Loucy (cell line): ENCODE measurements around the gene ARL5B.
"Not testable (repeated sequence)": the region's sequence is repeated elsewhere in the genome, so short reads cannot be mapped to it uniquely, and the experiment has no call there.

ENCODE experiments used
- H2AFZ ChIP-seq: fragments of 200-600 bp; sonication (generic); 2 replicates; pipeline ENCODE4 v1.6.0; 2016; ENCODE audit warnings: antibody characterized with exemption, mild to moderate bottlenecking, low read length, moderate library complexity
- H3F3A ChIP-seq: fragments of 200-600 bp; 2 replicates; pipeline ENCODE4 v1.6.0; 2016; ENCODE audit warnings: antibody characterized with exemption, low read depth, mild to moderate bottlenecking
- H3K27me3 ChIP-seq: fragments of 200-600 bp; sonication (generic); 2 replicates; pipeline ENCODE4 v1.6.1; 2014; ENCODE audit warnings: low read length, mild to moderate bottlenecking; ENCODE audit not compliant: insufficient read depth, poor library complexity, severe bottlenecking
- H3K36me3 ChIP-seq: fragments of 200-600 bp; sonication (generic); 2 replicates; pipeline ENCODE4 v1.6.1; 2016; ENCODE audit warnings: low read length; ENCODE audit not compliant: insufficient read depth
- H3K4me1 ChIP-seq: fragments of 200-600 bp; sonication (generic); 2 replicates; pipeline ENCODE4 v1.5.1; 2014; ENCODE audit warnings: low read length, mild to moderate bottlenecking; ENCODE audit not compliant: insufficient read depth, poor library complexity, severe bottlenecking
- H3K4me2 ChIP-seq: fragments of 200-600 bp; sonication (generic); 2 replicates; pipeline ENCODE4 v1.6.0; 2014; ENCODE audit warnings: antibody characterized with exemption, low read length, low read depth, mild to moderate bottlenecking; ENCODE audit not compliant: poor library complexity, severe bottlenecking
- H3K4me3 ChIP-seq: fragments of 200-600 bp; sonication (generic); 2 replicates; pipeline ENCODE4 v1.5.1; 2014; ENCODE audit warnings: low read length, mild to moderate bottlenecking, mixed read lengths; ENCODE audit not compliant: poor library complexity, severe bottlenecking
- H3K79me2 ChIP-seq: fragments of 200-600 bp; sonication (generic); 2 replicates; pipeline ENCODE4 v1.6.1; 2014; ENCODE audit warnings: low read length; ENCODE audit not compliant: insufficient read depth
- H3K9ac ChIP-seq: fragments of 200-600 bp; sonication (generic); 2 replicates; pipeline ENCODE4 v1.6.0; 2014; ENCODE audit warnings: mild to moderate bottlenecking, low read depth, low read length, moderate library complexity; ENCODE audit not compliant: poor library complexity, severe bottlenecking
- H3K9me2 ChIP-seq: fragments of 200-600 bp; sonication (generic); replicated peaks from 2 replicates; pipeline ENCODE4 v1.6.1; 2016; ENCODE audit warnings: low read depth, low read length, mixed read lengths
- H3K9me3 ChIP-seq: fragments of 200-600 bp; sonication (generic); 2 replicates; pipeline ENCODE4 v1.6.1; 2014; ENCODE audit warnings: mild to moderate bottlenecking, antibody characterized with exemption, low read length, low read depth; ENCODE audit not compliant: insufficient read depth
- H4K20me1 ChIP-seq: fragments of 200-600 bp; sonication (generic); 2 replicates; pipeline ENCODE4 v1.6.0; 2014; ENCODE audit warnings: antibody characterized with exemption, low read length, mild to moderate bottlenecking; ENCODE audit not compliant: insufficient read depth, poor library complexity, severe bottlenecking
- EZH2phosphoT487 ChIP-seq: fragments of 200-600 bp; IDR thresholded peaks from 2 replicates; pipeline ENCODE4 v1.6.1; 2018; ENCODE audit warnings: antibody characterized with exemption, mild to moderate bottlenecking, moderate library complexity, borderline replicate concordance
- TF ChIP-seq, protein P1 (sequence below): fragments of 200-600 bp; sonication (generic); conservative IDR thresholded peaks from 2 replicates; pipeline ENCODE4 v1.5.1; 2014; ENCODE audit warnings: mild to moderate bottlenecking, antibody characterized with exemption, low read length

Gene ARL5B

DNA sequence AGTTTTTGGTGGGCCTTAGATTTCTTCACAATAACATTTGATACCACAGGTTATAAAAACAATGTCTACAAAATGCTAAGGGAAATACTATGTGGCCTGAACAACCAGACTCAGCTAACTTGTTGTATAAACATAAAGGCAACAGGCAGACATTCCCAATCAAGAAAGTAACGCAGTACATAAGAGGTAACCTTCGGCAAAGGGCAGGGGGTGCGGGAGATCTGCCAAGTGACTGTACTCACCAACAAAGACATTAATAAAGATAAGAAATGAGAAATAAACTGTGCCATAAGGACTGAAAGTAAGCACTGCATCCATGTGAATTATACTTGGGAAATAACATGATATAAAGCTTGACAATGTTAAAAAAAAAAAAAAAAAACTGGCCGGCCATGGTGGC is 23.2 kb upstream of the ARL5B start:
- H3K4me3 ChIP-seq: no peak overlapping the region
- no peak overlapping the region for H3K4me2 ChIP-seq
- H3K9me3 ChIP-seq: no peaks in the 10 kb centered on the region
- no peaks in the 10 kb centered on the region for H3K27me3 ChIP-seq
- no peaks in the 10 kb centered on the region for H3F3A ChIP-seq
- H2AFZ ChIP-seq: no peak overlapping the region
- H3K79me2 ChIP-seq: no peaks in the 10 kb centered on the region
- H3K9me2 ChIP-seq: no peaks in the 10 kb centered on the region
- H3K36me3 ChIP-seq: no peaks in the 10 kb centered on the region
- no peaks in the 10 kb centered on the region for H4K20me1 ChIP-seq
- no peaks in the 10 kb centered on the region for H3K4me1 ChIP-seq
- no peak overlapping the region for H3K9ac ChIP-seq
- TF ChIP-seq EZH2phosphoT487: no peak
- TF ChIP-seq, protein P1, sequence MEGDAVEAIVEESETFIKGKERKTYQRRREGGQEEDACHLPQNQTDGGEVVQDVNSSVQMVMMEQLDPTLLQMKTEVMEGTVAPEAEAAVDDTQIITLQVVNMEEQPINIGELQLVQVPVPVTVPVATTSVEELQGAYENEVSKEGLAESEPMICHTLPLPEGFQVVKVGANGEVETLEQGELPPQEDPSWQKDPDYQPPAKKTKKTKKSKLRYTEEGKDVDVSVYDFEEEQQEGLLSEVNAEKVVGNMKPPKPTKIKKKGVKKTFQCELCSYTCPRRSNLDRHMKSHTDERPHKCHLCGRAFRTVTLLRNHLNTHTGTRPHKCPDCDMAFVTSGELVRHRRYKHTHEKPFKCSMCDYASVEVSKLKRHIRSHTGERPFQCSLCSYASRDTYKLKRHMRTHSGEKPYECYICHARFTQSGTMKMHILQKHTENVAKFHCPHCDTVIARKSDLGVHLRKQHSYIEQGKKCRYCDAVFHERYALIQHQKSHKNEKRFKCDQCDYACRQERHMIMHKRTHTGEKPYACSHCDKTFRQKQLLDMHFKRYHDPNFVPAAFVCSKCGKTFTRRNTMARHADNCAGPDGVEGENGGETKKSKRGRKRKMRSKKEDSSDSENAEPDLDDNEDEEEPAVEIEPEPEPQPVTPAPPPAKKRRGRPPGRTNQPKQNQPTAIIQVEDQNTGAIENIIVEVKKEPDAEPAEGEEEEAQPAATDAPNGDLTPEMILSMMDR: no peak

DNA sequence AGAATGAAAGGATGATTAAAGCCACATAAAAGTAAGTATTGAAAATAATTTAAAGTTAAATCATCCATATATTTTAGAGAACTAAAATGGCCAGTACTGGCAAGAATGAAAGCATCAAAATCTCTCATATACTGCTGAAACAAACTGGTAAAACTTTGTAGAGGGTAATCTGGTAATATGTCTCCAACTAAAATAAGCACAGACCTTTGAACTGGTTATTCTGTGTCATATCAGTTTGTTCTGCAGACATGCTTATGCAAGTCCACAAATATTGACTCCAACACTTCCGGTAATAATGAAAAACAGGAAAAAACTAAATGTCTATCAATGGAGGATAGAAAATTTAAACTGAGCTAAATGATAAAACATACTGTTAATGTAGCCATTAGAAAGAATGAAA is 21.8 kb upstream of the ARL5B start:
- H4K20me1 ChIP-seq, H3F3A ChIP-seq, H3K27me3 ChIP-seq, H3K9me3 ChIP-seq, H2AFZ ChIP-seq, H3K36me3 ChIP-seq, H3K9ac ChIP-seq, H3K9me2 ChIP-seq, H3K4me3 ChIP-seq, H3K4me1 ChIP-seq, H3K4me2 ChIP-seq, H3K79me2 ChIP-seq: not testable (repeated sequence)

DNA sequence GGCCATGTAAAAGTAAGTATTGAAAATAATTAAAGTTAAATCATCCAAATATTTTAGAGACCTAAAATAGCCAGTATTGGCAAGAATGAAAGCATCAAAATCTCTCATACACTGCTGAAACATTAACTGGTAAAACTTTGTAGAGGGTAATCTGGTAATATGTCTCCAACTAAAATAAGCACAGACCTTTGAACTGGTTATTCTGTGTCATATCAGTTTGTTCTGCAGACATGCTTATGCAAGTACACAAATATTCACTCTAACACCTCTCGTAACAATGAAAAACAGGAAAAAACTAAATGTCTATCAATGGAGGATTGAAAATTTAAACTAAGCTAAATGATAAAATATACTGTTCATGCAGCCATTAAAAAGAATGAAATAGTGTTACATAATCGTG is 19.5 kb upstream of the ARL5B start:
- H3K9me3 ChIP-seq, H3K9me2 ChIP-seq, H3K36me3 ChIP-seq, H3K27me3 ChIP-seq, H3K4me1 ChIP-seq, H4K20me1 ChIP-seq, H3K4me2 ChIP-seq, H3F3A ChIP-seq, H3K4me3 ChIP-seq, H3K9ac ChIP-seq, H2AFZ ChIP-seq: not testable (repeated sequence)
- peaks cover 11% of the 10 kb centered on the region; the same call in 1 of the 2 replicates for H3K79me2 ChIP-seq

DNA sequence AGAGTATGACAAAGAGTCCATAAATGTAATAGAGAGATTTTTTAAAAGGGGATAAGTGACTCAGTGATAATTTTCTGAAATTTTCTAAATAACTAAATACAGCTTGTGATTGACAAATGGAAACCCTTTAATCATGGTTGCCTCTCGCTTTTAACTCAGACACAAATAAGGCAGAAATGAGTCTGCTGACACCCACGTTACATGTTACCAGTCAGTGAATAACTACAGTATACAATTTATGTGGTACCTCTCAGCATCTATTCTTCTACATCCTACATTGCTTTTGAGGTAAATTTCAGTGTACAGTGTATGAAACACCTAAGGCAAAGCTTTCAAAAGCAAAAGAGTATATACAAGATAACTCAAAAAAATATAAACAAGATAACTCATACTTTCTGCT is 12.1 kb upstream of the ARL5B start:
- no peaks in the 10 kb centered on the region for H4K20me1 ChIP-seq
- no peaks in the 10 kb centered on the region for H3K9me3 ChIP-seq
- H3F3A ChIP-seq: peaks cover 4% of the 10 kb centered on the region; the same call in 1 of the 2 replicates
- H3K36me3 ChIP-seq: no peaks in the 10 kb centered on the region
- peak overlapping the region; percentile 92 for H3K9ac ChIP-seq
- no peak overlapping the region for H2AFZ ChIP-seq
- H3K9me2 ChIP-seq: no peaks in the 10 kb centered on the region
- H3K27me3 ChIP-seq: no peaks in the 10 kb centered on the region
- peak overlapping the region; percentile 94 for H3K4me3 ChIP-seq
- TF ChIP-seq, protein P1: no peak
- TF ChIP-seq EZH2phosphoT487: no peak
- peak overlapping the region; percentile 88 for H3K4me2 ChIP-seq
- H3K4me1 ChIP-seq: peaks cover 41% of the 10 kb centered on the region
- peaks cover 53% of the 10 kb centered on the region for H3K79me2 ChIP-seq
